KMS-11 (cell line): ENCODE measurements around the gene TRMO.

Source experiments
- H2AFZ ChIP-seq: fragments of 200-600 bp; sonication (generic); 2 replicates; pipeline ENCODE4 v1.6.1; 2016; ENCODE audit warnings: antibody characterized with exemption, mixed run types, low read depth
- H3K27ac ChIP-seq: fragments of 200-600 bp; sonication (generic); 2 replicates; pipeline ENCODE4 v1.6.1; 2016; ENCODE audit warnings: mild to moderate bottlenecking, mixed run types
- H3K27me3 ChIP-seq: fragments of 200-600 bp; sonication (generic); 2 replicates; pipeline ENCODE4 v1.6.1; 2017; ENCODE audit warnings: mild to moderate bottlenecking, low read depth, mixed run types, moderate library complexity; ENCODE audit not compliant: insufficient read depth
- H3K36me3 ChIP-seq: fragments of 200-600 bp; sonication (generic); 2 replicates; pipeline ENCODE4 v1.6.1; 2017; ENCODE audit warnings: mild to moderate bottlenecking, mixed run types; ENCODE audit not compliant: insufficient read depth
- H3K4me1 ChIP-seq: fragments of 200-600 bp; sonication (generic); 2 replicates; pipeline ENCODE4 v1.6.1; 2016; ENCODE audit warnings: mild to moderate bottlenecking, low read depth, mixed run types; ENCODE audit not compliant: poor library complexity, severe bottlenecking
- H3K4me2 ChIP-seq: fragments of 200-600 bp; sonication (generic); 2 replicates; pipeline ENCODE4 v1.7.0; 2016; ENCODE audit warnings: mild to moderate bottlenecking, mixed run types
- H3K4me3 ChIP-seq: fragments of 200-600 bp; sonication (generic); IDR thresholded peaks from 2 replicates; pipeline ENCODE4 v1.6.1; 2017; ENCODE audit warnings: low read depth, low read length, mixed read lengths; ENCODE audit not compliant: insufficient read depth
- H3K79me2 ChIP-seq: fragments of 200-600 bp; sonication (generic); 2 replicates; pipeline ENCODE4 v1.6.1; 2016; ENCODE audit warnings: low read depth, mixed run types; ENCODE audit not compliant: insufficient read depth
- H3K9ac ChIP-seq: fragments of 200-600 bp; sonication (generic); 2 replicates; pipeline ENCODE4 v1.6.1; 2016; ENCODE audit warnings: mild to moderate bottlenecking, mixed run types
- H4K20me1 ChIP-seq: fragments of 200-600 bp; sonication (generic); 2 replicates; pipeline ENCODE4 v1.6.1; 2016; ENCODE audit warnings: mild to moderate bottlenecking, mixed run types; ENCODE audit not compliant: insufficient read depth
- CTCF ChIP-seq: fragments of 200-600 bp; sonication (generic); conservative IDR thresholded peaks from 2 replicates; pipeline ENCODE4 v1.6.1; 2017; ENCODE audit warnings: low read depth, mild to moderate bottlenecking, antibody characterized with exemption, low read length, moderate library complexity, mixed read lengths

Gene TRMO

GRCh38 chr9:97857606-97858392 is 64.5 kb downstream of the TRMO start:
- H3K27ac ChIP-seq: no peak overlapping the region
- no peak overlapping the region for H3K9ac ChIP-seq
- no peaks in the 10 kb centered on the region for H3K36me3 ChIP-seq
- no peak overlapping the region for H2AFZ ChIP-seq
- no peaks in the 10 kb centered on the region for H4K20me1 ChIP-seq
- no peaks in the 10 kb centered on the region for H3K79me2 ChIP-seq
- no peak for TF ChIP-seq CTCF
- H3K4me2 ChIP-seq: no peak overlapping the region
- no peaks in the 10 kb centered on the region for H3K27me3 ChIP-seq
- no peak overlapping the region for H3K4me3 ChIP-seq
- no peaks in the 10 kb centered on the region for H3K4me1 ChIP-seq

GRCh38 chr9:97856857-97857605 is 65.3 kb downstream of the TRMO start:
- H3K4me3 ChIP-seq: no peak overlapping the region
- no peak overlapping the region for H3K27ac ChIP-seq
- H4K20me1 ChIP-seq: no peaks in the 10 kb centered on the region
- no peaks in the 10 kb centered on the region for H3K4me1 ChIP-seq
- no peak overlapping the region for H3K9ac ChIP-seq
- H2AFZ ChIP-seq: no peak overlapping the region
- H3K27me3 ChIP-seq: no peaks in the 10 kb centered on the region
- no peak for TF ChIP-seq CTCF
- no peak overlapping the region for H3K4me2 ChIP-seq
- no peaks in the 10 kb centered on the region for H3K36me3 ChIP-seq
- H3K79me2 ChIP-seq: no peaks in the 10 kb centered on the region

- no peak overlapping the region for H3K4me3 ChIP-seq
- H3K36me3 ChIP-seq: no peaks in the 10 kb centered on the region
- H2AFZ ChIP-seq: no peak overlapping the region
- TF ChIP-seq CTCF: no peak
- H3K4me1 ChIP-seq: no peaks in the 10 kb centered on the region
- no peak overlapping the region for H3K4me2 ChIP-seq
- no peak overlapping the region for H3K9ac ChIP-seq
- no peaks in the 10 kb centered on the region for H3K79me2 ChIP-seq
- H4K20me1 ChIP-seq: no peaks in the 10 kb centered on the region
- H3K27me3 ChIP-seq: no peaks in the 10 kb centered on the region
- no peak overlapping the region for H3K27ac ChIP-seq
These were observed 66.4 kb downstream of the TRMO start for GRCh38 chr9:97855899-97856298.

GRCh38 chr9:97855486-97855875 is 66.8 kb downstream of the TRMO start:
- Histone ChIP-seq H3K27me3 (no peaks in the 10 kb centered on the region), H3K27ac (no peak overlapping the region), H3K4me1 (no peaks in the 10 kb centered on the region), H4K20me1 (no peaks in the 10 kb centered on the region), H3K4me3 (no peak overlapping the region), H3K79me2 (no peaks in the 10 kb centered on the region), H3K36me3 (no peaks in the 10 kb centered on the region), H3K4me2 (no peak overlapping the region), H2AFZ (no peak overlapping the region), H3K9ac (no peak overlapping the region)
- TF ChIP-seq CTCF: no peak
